Cardiac muscle cell (in vitro differentiated cells and primary cell): ENCODE measurements around the gene RALGAPB. TPM values are rescaled to one million over a fixed set of nuclear protein-coding genes. Genes with fewer than 3 reads are reported as not detected.
"Not testable (repeated sequence)": the region's sequence is repeated elsewhere in the genome, so short reads cannot be mapped to it uniquely, and the experiment has no call there.

Experiments used
- DNase-seq, 2 donors: peaks; one replicate each; pipeline versions ENCODE4 v3.0.0 to v3.0.0-alpha.2; 2010 to 2017; ENCODE audit warnings: low read depth in 1 of 2, low spot score in 1 of 2
- H3K27ac ChIP-seq: fragments of 200-600 bp; sonication (generic); 2 replicates; pipeline ENCODE4 v1.5.1; 2016
- H3K27me3 ChIP-seq: fragments of 200-600 bp; sonication (generic); 2 replicates; pipeline ENCODE4 v1.6.0; 2016; ENCODE audit warnings: control low read depth
- H3K36me3 ChIP-seq: fragments of 200-600 bp; sonication (generic); 2 replicates; pipeline ENCODE4 v1.5.1; 2016; ENCODE audit warnings: control low read depth
- H3K4me1 ChIP-seq: fragments of 200-600 bp; sonication (generic); 2 replicates; pipeline ENCODE4 v1.8.1; 2017; ENCODE audit warnings: low read depth, mild to moderate bottlenecking, mixed run types
- H3K4me3 ChIP-seq: fragments of 200-600 bp; sonication (generic); 2 replicates; pipeline ENCODE4 v1.5.1; 2016; ENCODE audit warnings: mild to moderate bottlenecking
- H3K9me3 ChIP-seq: fragments of 200-600 bp; sonication (generic); 2 replicates; pipeline ENCODE4 v1.5.1; 2017; ENCODE audit warnings: low read depth, mild to moderate bottlenecking, control low read depth
- polyA plus RNA-seq: library from polyadenylated mRNA; unstranded; fragments of >200 nt; fragmentation: Nextera tagmentation; extraction: Ambion mirVana; gene quantifications from 2 replicates; pipeline ENCODE4 v1.2.1, GENCODE V29; 2016
- total RNA-seq: library from RNA; depleted of rRNA; stranded (reverse); fragments of >200 nt; gene quantifications from 2 replicates; pipeline ENCODE4 v1.2.3, GENCODE V29; 2016
- TF ChIP-seq, protein P1 (sequence below): IDR thresholded peaks from 2 replicates; pipeline ENCODE4 v1.5.1; 2012; ENCODE audit warnings: low read depth, mild to moderate bottlenecking, low read length

Gene RALGAPB
- total and polyA plus RNA-seq, 2 experiments from 2014 or later = 10.3 to 20.3 TPM

- Histone ChIP-seq H3K4me3 (no peak overlapping the region), H3K27ac (no peak overlapping the region), H3K4me1 (no peaks in the 10 kb centered on the region), H3K27me3 (no peaks in the 10 kb centered on the region), H3K36me3 (peaks cover 18% of the 10 kb centered on the region), H3K9me3 (no peaks in the 10 kb centered on the region)
- DNase-seq = no peak
- TF ChIP-seq, protein P1, sequence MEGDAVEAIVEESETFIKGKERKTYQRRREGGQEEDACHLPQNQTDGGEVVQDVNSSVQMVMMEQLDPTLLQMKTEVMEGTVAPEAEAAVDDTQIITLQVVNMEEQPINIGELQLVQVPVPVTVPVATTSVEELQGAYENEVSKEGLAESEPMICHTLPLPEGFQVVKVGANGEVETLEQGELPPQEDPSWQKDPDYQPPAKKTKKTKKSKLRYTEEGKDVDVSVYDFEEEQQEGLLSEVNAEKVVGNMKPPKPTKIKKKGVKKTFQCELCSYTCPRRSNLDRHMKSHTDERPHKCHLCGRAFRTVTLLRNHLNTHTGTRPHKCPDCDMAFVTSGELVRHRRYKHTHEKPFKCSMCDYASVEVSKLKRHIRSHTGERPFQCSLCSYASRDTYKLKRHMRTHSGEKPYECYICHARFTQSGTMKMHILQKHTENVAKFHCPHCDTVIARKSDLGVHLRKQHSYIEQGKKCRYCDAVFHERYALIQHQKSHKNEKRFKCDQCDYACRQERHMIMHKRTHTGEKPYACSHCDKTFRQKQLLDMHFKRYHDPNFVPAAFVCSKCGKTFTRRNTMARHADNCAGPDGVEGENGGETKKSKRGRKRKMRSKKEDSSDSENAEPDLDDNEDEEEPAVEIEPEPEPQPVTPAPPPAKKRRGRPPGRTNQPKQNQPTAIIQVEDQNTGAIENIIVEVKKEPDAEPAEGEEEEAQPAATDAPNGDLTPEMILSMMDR = no peak
Observed at GRCh38 chr20:38504368-38505090, 31.9 kb downstream of the RALGAPB start.

GRCh38 chr20:38505091-38505455, 32.4 kb downstream of the RALGAPB start:
- DNase-seq = no peak
- H3K36me3 ChIP-seq = peaks cover 18% of the 10 kb centered on the region
- H3K27me3 ChIP-seq = no peaks in the 10 kb centered on the region
- H3K4me1 ChIP-seq = no peaks in the 10 kb centered on the region
- TF ChIP-seq, protein P1 = no peak
- no peak overlapping the region for H3K27ac ChIP-seq
- no peak overlapping the region for H3K4me3 ChIP-seq
- H3K9me3 ChIP-seq = no peaks in the 10 kb centered on the region

DNA sequence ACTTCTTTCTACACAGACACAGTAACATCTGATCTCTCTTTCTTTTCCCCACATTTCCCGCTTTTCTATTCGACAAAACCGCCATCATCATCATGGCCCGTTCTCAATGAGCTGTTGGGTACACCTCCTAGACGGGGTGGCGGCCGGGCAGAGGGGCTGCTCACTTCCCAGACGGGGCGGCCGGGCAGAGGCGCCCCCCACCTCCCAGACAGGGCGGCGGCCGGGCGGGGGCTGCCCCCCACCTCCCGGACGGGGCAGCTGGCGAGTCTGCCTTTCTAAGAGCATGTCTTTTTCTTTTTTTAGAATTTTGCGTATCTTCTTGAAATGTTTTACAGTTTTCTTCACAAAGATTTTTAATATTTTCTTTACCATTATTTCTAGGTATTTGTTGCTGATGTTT, 39.1 kb downstream of the RALGAPB start:
- H3K9me3 ChIP-seq, H3K27me3 ChIP-seq, H3K27ac ChIP-seq, H3K4me1 ChIP-seq, H3K4me3 ChIP-seq, DNase-seq: not testable (repeated sequence)
- H3K36me3 ChIP-seq = peaks cover 15% of the 10 kb centered on the region

DNA sequence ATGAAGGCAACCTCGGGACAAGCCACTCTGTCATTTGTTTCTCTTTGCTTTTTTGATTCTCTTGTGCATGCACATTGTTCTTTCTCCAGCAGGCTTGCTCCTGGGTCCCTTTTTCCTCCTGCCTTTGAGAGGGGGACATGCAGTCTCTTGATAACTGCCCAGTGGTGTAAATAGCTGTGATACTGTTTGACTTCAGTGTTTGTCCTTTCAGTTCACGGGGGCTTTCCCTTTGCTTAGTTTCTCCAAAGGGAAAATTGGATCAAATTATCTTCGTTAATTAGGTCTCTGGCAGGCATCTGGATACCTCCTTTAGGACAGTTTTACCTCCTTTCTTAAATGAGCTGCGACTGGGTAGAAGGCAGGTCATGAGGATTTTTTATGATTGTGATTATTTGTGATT, 41.5 kb downstream of the RALGAPB start:
- no peaks in the 10 kb centered on the region for H3K9me3 ChIP-seq
- no peak overlapping the region for H3K4me3 ChIP-seq
- H3K36me3 ChIP-seq = peaks cover 21% of the 10 kb centered on the region
- H3K27ac ChIP-seq = peak overlapping the region; percentile 12
- no peaks in the 10 kb centered on the region for H3K4me1 ChIP-seq
- TF ChIP-seq, protein P1 = no peak
- H3K27me3 ChIP-seq = no peaks in the 10 kb centered on the region
- no peak for DNase-seq

DNA sequence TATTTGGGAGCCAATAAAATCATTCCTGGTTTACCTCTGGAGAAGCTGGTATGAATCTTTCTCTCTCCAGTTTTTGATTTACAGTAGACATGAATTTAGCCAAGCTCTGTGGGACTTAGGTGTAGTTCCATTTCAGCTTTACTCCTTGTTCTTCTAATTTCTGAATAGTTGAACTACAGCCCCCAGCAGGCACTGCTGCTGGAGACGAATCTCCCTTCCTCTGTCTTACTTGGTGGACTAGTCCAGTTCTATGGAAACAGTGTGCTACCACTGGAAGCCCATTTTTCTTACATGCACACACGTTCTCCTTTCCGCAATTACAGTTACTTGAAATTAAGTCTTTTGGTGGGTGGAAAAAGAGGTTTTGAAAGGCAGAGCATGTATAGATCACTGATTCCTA, 42.3 kb downstream of the RALGAPB start:
- DNase-seq = no peak
- Histone ChIP-seq H3K4me1 (no peaks in the 10 kb centered on the region), H3K27me3 (no peaks in the 10 kb centered on the region), H3K4me3 (no peak overlapping the region), H3K27ac (peak overlapping the region; percentile 12), H3K36me3 (peaks cover 21% of the 10 kb centered on the region), H3K9me3 (no peaks in the 10 kb centered on the region)
- TF ChIP-seq, protein P1 = no peak

- DNase-seq = no peak
- Histone ChIP-seq H3K4me3 (no peak overlapping the region), H3K27me3 (no peaks in the 10 kb centered on the region), H3K36me3 (peaks cover 18% of the 10 kb centered on the region), H3K9me3 (no peaks in the 10 kb centered on the region), H3K4me1 (no peaks in the 10 kb centered on the region), H3K27ac (no peak overlapping the region)
- TF ChIP-seq, protein P1 = no peak
Observed at GRCh38 chr20:38515631-38516030, 43.0 kb downstream of the RALGAPB start.
